Neuronal stem cell (in vitro differentiated cells): ENCODE measurements around the gene ADH4. TPM values are rescaled to one million over a fixed set of nuclear protein-coding genes. Genes with fewer than 3 reads are reported as not detected.
"Not testable (repeated sequence)": the region's sequence is repeated elsewhere in the genome, so short reads cannot be mapped to it uniquely, and the experiment has no call there.

Source experiments
- DNase-seq: peaks from one replicate; pipeline ENCODE4 v3.0.0-alpha.2; 2013; ENCODE audit warnings: low spot score
- H2AFZ ChIP-seq: one replicate; pipeline ENCODE4 v1.6.1; 2013; ENCODE audit warnings: mild to moderate bottlenecking, low read length, inconsistent platforms
- H2AK5ac ChIP-seq: 2 replicates; pipeline ENCODE4 v1.6.1; 2013; ENCODE audit warnings: low read depth, mild to moderate bottlenecking, inconsistent platforms, low read length, moderate library complexity, mixed read lengths
- H2BK120ac ChIP-seq: 2 replicates; pipeline ENCODE4 v1.6.1; 2013; ENCODE audit warnings: low read depth, mild to moderate bottlenecking, inconsistent platforms, low read length, moderate library complexity, mixed read lengths
- H2BK12ac ChIP-seq: one replicate; pipeline ENCODE4 v1.6.1; 2013; ENCODE audit warnings: low read length, inconsistent platforms
- H2BK15ac ChIP-seq: 2 replicates; pipeline ENCODE4 v1.6.1; 2013; ENCODE audit warnings: mild to moderate bottlenecking, low read length, inconsistent platforms, mixed read lengths
- H2BK5ac ChIP-seq: one replicate; pipeline ENCODE4 v1.6.1; 2013; ENCODE audit warnings: inconsistent platforms, mild to moderate bottlenecking, low read length, moderate library complexity
- H3K14ac ChIP-seq: one replicate; pipeline ENCODE4 v1.6.1; 2013; ENCODE audit warnings: low read length, inconsistent platforms
- H3K18ac ChIP-seq: 2 replicates; pipeline ENCODE4 v1.6.1; 2013; ENCODE audit warnings: low read length, inconsistent platforms
- H3K23ac ChIP-seq: 2 replicates; pipeline ENCODE4 v1.6.1; 2013; ENCODE audit warnings: low read depth, mild to moderate bottlenecking, mixed read lengths, low read length, inconsistent platforms; ENCODE audit not compliant: poor library complexity
- H3K27ac ChIP-seq: replicated peaks from 3 replicates; pipeline ENCODE4 v1.5.1; 2013; ENCODE audit warnings: low read length, inconsistent platforms
- H3K27me3 ChIP-seq, 3 experiments: 2 replicates each; pipeline ENCODE4 v1.6.1; 2013; ENCODE audit warnings: low read length in 3 of 3, mild to moderate bottlenecking in 2 of 3, inconsistent platforms in 1 of 3, low read depth in 1 of 3, mixed read lengths in 1 of 3, moderate library complexity in 1 of 3; ENCODE audit not compliant: control insufficient read depth in 3 of 3, insufficient read depth in 3 of 3
- H3K36me3 ChIP-seq, 2 donors: replicated peaks in 1 of 2; 2 replicates each; pipeline ENCODE4 v1.6.1; 2013; ENCODE audit warnings: low read length in 2 of 2; ENCODE audit not compliant: control insufficient read depth in 2 of 2, insufficient read depth in 2 of 2
- H3K4ac ChIP-seq: 2 replicates; pipeline ENCODE4 v1.6.1; 2013; ENCODE audit warnings: inconsistent platforms, mild to moderate bottlenecking, low read length, moderate library complexity
- H3K4me1 ChIP-seq, 2 donors: 1 replicate in 1 of 2; 2 replicates in 1 of 2; pipeline ENCODE4 v1.6.1; 2013; ENCODE audit warnings: low read length in 2 of 2, low read depth in 1 of 2; ENCODE audit not compliant: control insufficient read depth in 2 of 2, insufficient read depth in 1 of 2
- H3K4me2 ChIP-seq: one replicate; pipeline ENCODE4 v1.6.1; 2013; ENCODE audit warnings: mild to moderate bottlenecking, low read length, inconsistent platforms; ENCODE audit not compliant: insufficient read depth, poor library complexity, severe bottlenecking
- H3K4me3 ChIP-seq, 2 donors: 2 replicates each; pipeline ENCODE4 v1.5.1; 2013; ENCODE audit warnings: low read length in 2 of 2, mild to moderate bottlenecking in 2 of 2, inconsistent platforms in 1 of 2, moderate library complexity in 1 of 2
- H3K79me1 ChIP-seq: one replicate; pipeline ENCODE4 v1.6.1; 2013; ENCODE audit warnings: low read depth, mild to moderate bottlenecking, inconsistent platforms, low read length, moderate library complexity
- H3K9ac ChIP-seq: one replicate; pipeline ENCODE4 v1.6.1; 2013; ENCODE audit warnings: mild to moderate bottlenecking, low read depth, low read length, inconsistent platforms; ENCODE audit not compliant: poor library complexity
- H3K9me3 ChIP-seq, 2 donors: replicated peaks in 1 of 2; 2 replicates each; pipeline versions ENCODE3 to v1.6.1; 2013; ENCODE audit warnings: low read length in 2 of 2, mild to moderate bottlenecking in 2 of 2, inconsistent platforms in 1 of 2, low read depth in 1 of 2, mixed read lengths in 1 of 2, moderate library complexity in 1 of 2; ENCODE audit not compliant: control insufficient read depth in 2 of 2, insufficient read depth in 1 of 2
- H4K8ac ChIP-seq: one replicate; pipeline ENCODE4 v1.6.1; 2013; ENCODE audit warnings: low read depth, mild to moderate bottlenecking, inconsistent platforms, low read length, moderate library complexity
- H4K91ac ChIP-seq: one replicate; pipeline ENCODE4 v1.6.1; 2013; ENCODE audit warnings: low read length, low read depth, mild to moderate bottlenecking, inconsistent platforms; ENCODE audit not compliant: poor library complexity
- WGBS, 2 donors: extraction: QIAGEN DNeasy Blood & Tissue Kit; methylation state at CpG; one replicate each; pipeline ENCODE4 v1.1.7; 2013; ENCODE audit warnings: missing lambda C conversion rate in 2 of 2, mixed read lengths in 1 of 2; ENCODE audit not compliant: insufficient read length in 2 of 2, insufficient replicate concordance in 1 of 2; ENCODE audit errors: extremely low coverage in 2 of 2; 5-methylcytosine and 5-hydroxymethylcytosine counted together
- polyA plus RNA-seq, 2 experiments: library from polyadenylated mRNA; stranded (reverse); fragments of 200-250 nt; gene quantifications; one replicate each; pipeline ENCODE4 v1.2.3, GENCODE V29; 2013

Gene ADH4
- not detected for polyA plus RNA-seq (2013, experiment 1 of 2)
- not detected for polyA plus RNA-seq (2013, experiment 2 of 2)

DNA sequence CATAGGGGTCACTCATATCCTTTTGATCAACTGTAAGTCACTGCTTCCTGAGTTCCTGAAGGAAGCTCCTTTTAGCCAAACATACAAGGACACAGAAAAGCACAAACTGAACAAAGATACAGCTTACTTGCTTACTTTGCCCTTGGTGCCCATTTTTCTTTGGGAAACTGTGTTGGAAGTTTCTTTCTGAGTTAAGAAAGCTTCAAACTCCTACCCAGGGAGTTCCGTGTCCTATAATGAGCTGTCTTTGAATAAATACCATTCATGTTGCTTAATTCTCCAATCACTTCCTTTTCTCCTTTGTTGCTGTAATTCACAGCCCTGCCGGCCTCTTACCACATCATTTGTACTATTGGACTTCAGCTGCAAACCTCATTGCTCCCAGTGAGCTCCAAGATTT, at the start of gene ADH4:
TSS of gene ADH4 (minus strand) at position 228 of the 400 bp plus-strand sequence. CDS start at position 153, 75 bp downstream.
- Histone ChIP-seq H3K27me3 (no peaks in the 10 kb centered on the region), H2AK5ac (no peak within 1 kb of the TSS), H3K14ac (no peak within 1 kb of the TSS), H3K9me3 (peaks cover 0 to 2% of the 10 kb centered on the region in 2 donors), H2BK15ac (no peak within 1 kb of the TSS), H3K4me3 (no peak within 1 kb of the TSS), H3K4me1 (no peaks in the 10 kb centered on the region), H3K23ac (no peak within 1 kb of the TSS), H3K27ac (no peak within 1 kb of the TSS), H3K36me3 (no peaks in the 10 kb centered on the region), H2AFZ (peak within 1 kb of the TSS; percentile 72), H4K8ac (no peak within 1 kb of the TSS), H3K18ac (no peak within 1 kb of the TSS), H2BK12ac (no peak within 1 kb of the TSS), H3K9ac (no peak within 1 kb of the TSS), H3K79me1 (no peaks in the 10 kb centered on the region), H4K91ac (no peak within 1 kb of the TSS), H3K4ac (no peak within 1 kb of the TSS), H2BK5ac (no peak within 1 kb of the TSS), H3K4me2 (no peak within 1 kb of the TSS), H2BK120ac (no peak within 1 kb of the TSS)
- WGBS, 2 donors, result no CpG with 5 or more reads among the region's 2 CpGs
- peak; percentile 12 for DNase-seq

DNA sequence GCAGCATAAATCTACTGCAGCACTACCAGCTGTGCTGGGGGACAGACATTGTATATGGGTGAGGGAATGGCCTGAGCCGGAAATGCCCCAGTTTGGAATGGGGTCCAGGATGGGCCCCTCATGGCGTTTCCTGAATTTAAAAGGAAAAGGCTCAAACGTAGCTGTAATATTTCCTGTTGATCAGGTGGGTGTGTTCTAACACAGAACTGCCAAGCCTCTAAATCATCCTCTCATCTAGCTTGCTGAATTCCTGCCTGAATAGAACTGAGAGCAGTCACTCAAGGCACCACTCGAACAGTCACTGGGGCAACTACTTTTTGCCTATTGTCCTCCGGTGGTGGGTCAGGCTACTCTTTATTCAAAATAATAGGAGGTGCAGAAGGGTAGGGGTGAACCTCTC, 46.2 kb upstream of the ADH4 start:
- no peak overlapping the region for H4K8ac ChIP-seq
- H2AFZ ChIP-seq, result no peak overlapping the region
- H2BK5ac ChIP-seq, result no peak overlapping the region
- no peak overlapping the region for H2AK5ac ChIP-seq
- no peak overlapping the region for H3K9ac ChIP-seq
- H4K91ac ChIP-seq, result no peak overlapping the region
- no peak overlapping the region for H3K23ac ChIP-seq
- no CpG with 5 or more reads among the region's 5 CpGs for WGBS, 2 donors
- H2BK15ac ChIP-seq, result no peak overlapping the region
- peaks cover 0 to 2% of the 10 kb centered on the region in 2 donors for H3K9me3 ChIP-seq
- H3K4me2 ChIP-seq, result no peak overlapping the region
- no peaks in the 10 kb centered on the region for H3K4me1 ChIP-seq
- no peak for DNase-seq
- H3K36me3 ChIP-seq, result no peaks in the 10 kb centered on the region
- H3K79me1 ChIP-seq, result no peaks in the 10 kb centered on the region
- H2BK120ac ChIP-seq, result no peak overlapping the region
- no peak overlapping the region for H3K14ac ChIP-seq
- no peaks in the 10 kb centered on the region for H3K27me3 ChIP-seq
- no peak overlapping the region for H3K4me3 ChIP-seq
- no peak overlapping the region for H3K18ac ChIP-seq
- no peak overlapping the region for H3K4ac ChIP-seq
- no peak overlapping the region for H2BK12ac ChIP-seq
- H3K27ac ChIP-seq, result no peak overlapping the region

DNA sequence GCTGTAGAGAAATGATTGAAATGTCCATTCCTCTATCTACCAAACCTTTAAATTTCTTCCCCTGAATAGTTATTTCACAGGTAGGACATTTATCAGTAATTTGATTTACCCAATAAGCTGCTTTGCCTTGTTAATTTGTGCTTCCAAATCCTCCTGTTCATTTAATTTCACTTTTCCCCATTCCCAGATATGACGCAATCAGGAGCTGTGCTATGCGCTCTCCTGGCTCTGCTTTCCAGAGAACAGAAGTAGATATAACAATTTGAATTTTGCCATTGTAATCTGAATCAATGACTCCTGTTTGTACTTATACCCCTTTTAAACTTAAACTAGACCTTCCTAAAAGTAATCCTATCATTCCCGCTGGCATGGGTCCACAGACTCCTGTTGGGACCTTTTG, 45.8 kb upstream of the ADH4 start:
- not testable (repeated sequence) for H3K4me2 ChIP-seq, H2AK5ac ChIP-seq, H2BK120ac ChIP-seq, H3K4me1 ChIP-seq, H3K27me3 ChIP-seq, H2BK12ac ChIP-seq, H3K9me3 ChIP-seq, H3K79me1 ChIP-seq, DNase-seq, H3K23ac ChIP-seq, H3K4me3 ChIP-seq, H3K4ac ChIP-seq, H3K9ac ChIP-seq, H4K8ac ChIP-seq, H2BK5ac ChIP-seq, H2BK15ac ChIP-seq, H4K91ac ChIP-seq, H3K27ac ChIP-seq, H3K36me3 ChIP-seq, H3K14ac ChIP-seq, H2AFZ ChIP-seq, H3K18ac ChIP-seq
- WGBS, 2 donors, result no CpG with 5 or more reads among the region's 3 CpGs

DNA sequence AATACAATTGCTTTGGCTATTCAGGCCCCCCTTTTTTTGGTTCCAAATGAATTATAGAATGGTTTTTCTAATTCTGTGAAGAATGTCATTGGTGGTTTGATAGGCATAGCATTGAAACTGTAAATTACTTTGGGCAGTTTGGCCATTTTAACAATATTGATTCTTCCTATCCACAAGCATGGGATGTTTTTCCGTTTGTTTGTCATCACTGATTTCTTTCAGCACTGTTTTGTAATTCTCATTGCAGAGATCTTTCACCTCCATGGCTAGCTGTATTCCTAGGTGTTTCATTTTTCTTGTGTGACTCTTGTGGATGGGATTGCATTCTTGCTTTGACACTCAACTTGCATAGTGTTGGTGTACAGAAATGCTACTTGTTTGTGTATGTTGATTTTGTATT, 41.9 kb upstream of the ADH4 start:
- Histone ChIP-seq H3K36me3 (no peaks in the 10 kb centered on the region), H4K91ac (no peak overlapping the region), H2AFZ (no peak overlapping the region), H2AK5ac (no peak overlapping the region), H3K4me1 (peaks cover 0 to 2% of the 10 kb centered on the region in 2 donors), H3K14ac (no peak overlapping the region), H2BK12ac (no peak overlapping the region), H2BK120ac (no peak overlapping the region), H3K27me3 (no peaks in the 10 kb centered on the region), H2BK5ac (no peak overlapping the region), H3K79me1 (no peaks in the 10 kb centered on the region), H3K4me3 (no peak overlapping the region), H3K23ac (no peak overlapping the region), H3K27ac (no peak overlapping the region), H3K18ac (no peak overlapping the region), H4K8ac (no peak overlapping the region), H3K9ac (no peak overlapping the region), H3K4ac (no peak overlapping the region), H3K9me3 (peaks cover 0 to 2% of the 10 kb centered on the region in 2 donors), H3K4me2 (no peak overlapping the region), H2BK15ac (no peak overlapping the region)
- DNase-seq, result no peak
- WGBS, 2 donors, result no CpG with 5 or more reads among the region's 1 CpG
